Neuronal stem cell (in vitro differentiated cells): ENCODE results near the gene PNRC2.
"Not testable (repeated sequence)": the region's sequence is repeated elsewhere in the genome, so short reads cannot be mapped to it uniquely, and the experiment has no call there.

Experiments
- DNase-seq: peaks from one replicate; pipeline ENCODE4 v3.0.0-alpha.2; 2013; ENCODE audit warnings: low spot score
- H2AFZ ChIP-seq: one replicate; pipeline ENCODE4 v1.6.1; 2013; ENCODE audit warnings: mild to moderate bottlenecking, low read length, inconsistent platforms
- H2AK5ac ChIP-seq: 2 replicates; pipeline ENCODE4 v1.6.1; 2013; ENCODE audit warnings: low read depth, mild to moderate bottlenecking, inconsistent platforms, low read length, moderate library complexity, mixed read lengths
- H2BK120ac ChIP-seq: 2 replicates; pipeline ENCODE4 v1.6.1; 2013; ENCODE audit warnings: low read depth, mild to moderate bottlenecking, inconsistent platforms, low read length, moderate library complexity, mixed read lengths
- H2BK12ac ChIP-seq: one replicate; pipeline ENCODE4 v1.6.1; 2013; ENCODE audit warnings: low read length, inconsistent platforms
- H2BK15ac ChIP-seq: 2 replicates; pipeline ENCODE4 v1.6.1; 2013; ENCODE audit warnings: mild to moderate bottlenecking, low read length, inconsistent platforms, mixed read lengths
- H2BK5ac ChIP-seq: one replicate; pipeline ENCODE4 v1.6.1; 2013; ENCODE audit warnings: inconsistent platforms, mild to moderate bottlenecking, low read length, moderate library complexity
- H3K14ac ChIP-seq: one replicate; pipeline ENCODE4 v1.6.1; 2013; ENCODE audit warnings: low read length, inconsistent platforms
- H3K18ac ChIP-seq: 2 replicates; pipeline ENCODE4 v1.6.1; 2013; ENCODE audit warnings: low read length, inconsistent platforms
- H3K23ac ChIP-seq: 2 replicates; pipeline ENCODE4 v1.6.1; 2013; ENCODE audit warnings: low read depth, mild to moderate bottlenecking, mixed read lengths, low read length, inconsistent platforms; ENCODE audit not compliant: poor library complexity
- H3K27ac ChIP-seq: replicated peaks from 3 replicates; pipeline ENCODE4 v1.5.1; 2013; ENCODE audit warnings: low read length, inconsistent platforms
- H3K27me3 ChIP-seq, 3 experiments: 2 replicates each; pipeline ENCODE4 v1.6.1; 2013; ENCODE audit warnings: low read length in 3 of 3, mild to moderate bottlenecking in 2 of 3, inconsistent platforms in 1 of 3, low read depth in 1 of 3, mixed read lengths in 1 of 3, moderate library complexity in 1 of 3; ENCODE audit not compliant: control insufficient read depth in 3 of 3, insufficient read depth in 3 of 3
- H3K36me3 ChIP-seq, 2 donors: replicated peaks in 1 of 2; 2 replicates each; pipeline ENCODE4 v1.6.1; 2013; ENCODE audit warnings: low read length in 2 of 2; ENCODE audit not compliant: control insufficient read depth in 2 of 2, insufficient read depth in 2 of 2
- H3K4ac ChIP-seq: 2 replicates; pipeline ENCODE4 v1.6.1; 2013; ENCODE audit warnings: inconsistent platforms, mild to moderate bottlenecking, low read length, moderate library complexity
- H3K4me1 ChIP-seq, 2 donors: 1 replicate in 1 of 2; 2 replicates in 1 of 2; pipeline ENCODE4 v1.6.1; 2013; ENCODE audit warnings: low read length in 2 of 2, low read depth in 1 of 2; ENCODE audit not compliant: control insufficient read depth in 2 of 2, insufficient read depth in 1 of 2
- H3K4me2 ChIP-seq: one replicate; pipeline ENCODE4 v1.6.1; 2013; ENCODE audit warnings: mild to moderate bottlenecking, low read length, inconsistent platforms; ENCODE audit not compliant: insufficient read depth, poor library complexity, severe bottlenecking
- H3K4me3 ChIP-seq, 2 donors: 2 replicates each; pipeline ENCODE4 v1.5.1; 2013; ENCODE audit warnings: low read length in 2 of 2, mild to moderate bottlenecking in 2 of 2, inconsistent platforms in 1 of 2, moderate library complexity in 1 of 2
- H3K79me1 ChIP-seq: one replicate; pipeline ENCODE4 v1.6.1; 2013; ENCODE audit warnings: low read depth, mild to moderate bottlenecking, inconsistent platforms, low read length, moderate library complexity
- H3K9ac ChIP-seq: one replicate; pipeline ENCODE4 v1.6.1; 2013; ENCODE audit warnings: mild to moderate bottlenecking, low read depth, low read length, inconsistent platforms; ENCODE audit not compliant: poor library complexity
- H3K9me3 ChIP-seq, 2 donors: replicated peaks in 1 of 2; 2 replicates each; pipeline versions ENCODE3 to v1.6.1; 2013; ENCODE audit warnings: low read length in 2 of 2, mild to moderate bottlenecking in 2 of 2, inconsistent platforms in 1 of 2, low read depth in 1 of 2, mixed read lengths in 1 of 2, moderate library complexity in 1 of 2; ENCODE audit not compliant: control insufficient read depth in 2 of 2, insufficient read depth in 1 of 2
- H4K8ac ChIP-seq: one replicate; pipeline ENCODE4 v1.6.1; 2013; ENCODE audit warnings: low read depth, mild to moderate bottlenecking, inconsistent platforms, low read length, moderate library complexity
- H4K91ac ChIP-seq: one replicate; pipeline ENCODE4 v1.6.1; 2013; ENCODE audit warnings: low read length, low read depth, mild to moderate bottlenecking, inconsistent platforms; ENCODE audit not compliant: poor library complexity
- WGBS, 2 donors: extraction: QIAGEN DNeasy Blood & Tissue Kit; methylation state at CpG; one replicate each; pipeline ENCODE4 v1.1.7; 2013; ENCODE audit warnings: missing lambda C conversion rate in 2 of 2, mixed read lengths in 1 of 2; ENCODE audit not compliant: insufficient read length in 2 of 2, insufficient replicate concordance in 1 of 2; ENCODE audit errors: extremely low coverage in 2 of 2; 5-methylcytosine and 5-hydroxymethylcytosine counted together

PNRC2 gene

DNA sequence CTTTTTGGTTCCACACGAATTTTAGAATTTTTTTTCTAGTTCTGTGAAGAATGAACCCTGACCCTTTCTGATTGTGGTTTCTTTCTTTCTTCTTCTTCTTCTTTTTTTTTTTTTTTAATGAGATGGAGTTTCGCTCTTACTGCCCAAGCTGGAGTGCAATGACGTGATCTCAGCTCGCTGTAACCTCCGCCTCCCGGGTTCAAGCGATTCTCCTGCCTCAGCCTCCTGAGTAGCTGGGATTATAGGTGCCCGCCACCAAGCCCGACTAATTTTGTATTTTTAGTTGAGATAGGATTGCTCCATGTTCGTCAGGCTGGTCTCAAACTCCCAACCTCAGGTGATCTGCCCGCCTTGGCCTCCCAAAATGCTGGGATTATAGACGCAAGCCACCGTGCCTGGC is 32.4 kb downstream of the PNRC2 start:
- no CpG with 5 or more reads among the region's 13 CpGs for WGBS, 2 donors
- not testable (repeated sequence) for H3K4ac ChIP-seq, H4K91ac ChIP-seq, H2BK5ac ChIP-seq, H3K14ac ChIP-seq, H3K79me1 ChIP-seq, H3K9me3 ChIP-seq, H3K27ac ChIP-seq, H3K27me3 ChIP-seq, H2BK15ac ChIP-seq, DNase-seq, H3K4me3 ChIP-seq, H3K36me3 ChIP-seq, H3K4me2 ChIP-seq, H2BK12ac ChIP-seq, H3K18ac ChIP-seq, H3K4me1 ChIP-seq, H4K8ac ChIP-seq, H2BK120ac ChIP-seq, H2AK5ac ChIP-seq, H3K9ac ChIP-seq, H3K23ac ChIP-seq, H2AFZ ChIP-seq

DNA sequence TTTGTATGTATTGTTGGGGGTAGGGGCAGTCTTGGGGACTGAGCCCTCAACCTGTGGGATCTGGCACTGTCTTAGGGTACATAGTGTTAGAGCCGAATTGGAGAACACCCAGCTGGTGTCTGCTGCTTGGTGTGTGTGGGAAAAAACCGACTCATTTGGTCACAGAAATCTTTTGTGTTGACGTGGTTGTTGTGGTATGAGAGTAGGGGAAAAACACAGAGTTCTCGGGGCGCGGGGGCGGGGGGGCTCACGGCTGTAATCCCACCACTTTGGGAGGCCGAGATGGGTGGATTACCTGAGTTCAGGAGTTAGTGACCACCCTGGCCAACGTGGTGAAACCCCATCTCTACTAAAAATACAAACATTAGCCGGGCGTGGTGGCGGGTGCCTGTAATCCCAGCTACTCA is 35.8 kb downstream of the PNRC2 start:
- Histone ChIP-seq H3K27me3 (no peaks in the 10 kb centered on the region), H3K79me1 (no peaks in the 10 kb centered on the region), H4K8ac (no peak overlapping the region), H3K36me3 (no peaks in the 10 kb centered on the region), H3K14ac (no peak overlapping the region), H2AFZ (no peak overlapping the region), H2BK5ac (no peak overlapping the region), H3K18ac (no peak overlapping the region), H3K27ac (no peak overlapping the region), H3K23ac (no peak overlapping the region), H3K4ac (no peak overlapping the region), H3K4me1 (no peaks in the 10 kb centered on the region), H3K9ac (no peak overlapping the region), H2BK120ac (no peak overlapping the region), H3K4me2 (no peak overlapping the region), H2AK5ac (no peak overlapping the region), H3K4me3 (no peak overlapping the region), H4K91ac (no peak overlapping the region), H2BK15ac (no peak overlapping the region), H2BK12ac (no peak overlapping the region), H3K9me3 (no peaks in the 10 kb centered on the region)
- WGBS, 2 donors, result no CpG with 5 or more reads among the region's 13 CpGs
- DNase-seq, result no peak

DNA sequence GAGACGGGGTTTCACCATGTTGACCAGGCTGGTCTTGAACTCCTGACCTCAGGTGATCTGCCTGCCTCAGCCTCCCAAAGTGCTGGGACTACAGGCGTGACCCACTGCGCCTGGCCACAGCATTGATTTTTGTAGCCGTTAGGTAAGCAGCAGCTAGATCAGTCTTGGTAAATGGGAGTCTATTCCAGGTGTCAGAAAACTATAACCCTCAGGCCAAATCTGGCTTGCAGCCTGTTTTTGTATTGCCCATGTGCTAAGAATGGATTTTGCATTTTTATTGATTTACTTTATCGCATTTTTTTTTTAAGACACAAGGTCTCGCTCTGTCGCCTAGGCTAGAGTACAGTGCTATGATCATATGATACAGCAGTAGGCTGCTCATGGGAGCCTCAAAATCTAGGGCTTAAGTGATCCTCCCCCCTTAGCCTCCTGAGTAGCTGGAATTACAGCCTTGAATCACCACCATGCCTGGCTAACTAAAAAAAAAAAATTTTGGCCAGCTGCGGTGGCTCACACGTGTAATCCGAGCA is 37.1 kb downstream of the PNRC2 start:
- Histone ChIP-seq H3K27me3 (no peaks in the 10 kb centered on the region), H3K9me3 (no peaks in the 10 kb centered on the region), H3K27ac (no peak overlapping the region), H2BK15ac (no peak overlapping the region), H3K14ac (no peak overlapping the region), H4K8ac (no peak overlapping the region), H3K18ac (no peak overlapping the region), H2BK120ac (no peak overlapping the region), H3K79me1 (no peaks in the 10 kb centered on the region), H2AK5ac (no peak overlapping the region), H2BK12ac (no peak overlapping the region), H4K91ac (no peak overlapping the region), H2BK5ac (no peak overlapping the region), H3K36me3 (no peaks in the 10 kb centered on the region), H3K4me2 (no peak overlapping the region), H3K9ac (no peak overlapping the region), H3K23ac (no peak overlapping the region), H2AFZ (no peak overlapping the region), H3K4me3 (no peak overlapping the region), H3K4me1 (no peaks in the 10 kb centered on the region), H3K4ac (no peak overlapping the region)
- DNase-seq, result no peak
- no CpG with 5 or more reads among the region's 10 CpGs for WGBS, 2 donors

DNA sequence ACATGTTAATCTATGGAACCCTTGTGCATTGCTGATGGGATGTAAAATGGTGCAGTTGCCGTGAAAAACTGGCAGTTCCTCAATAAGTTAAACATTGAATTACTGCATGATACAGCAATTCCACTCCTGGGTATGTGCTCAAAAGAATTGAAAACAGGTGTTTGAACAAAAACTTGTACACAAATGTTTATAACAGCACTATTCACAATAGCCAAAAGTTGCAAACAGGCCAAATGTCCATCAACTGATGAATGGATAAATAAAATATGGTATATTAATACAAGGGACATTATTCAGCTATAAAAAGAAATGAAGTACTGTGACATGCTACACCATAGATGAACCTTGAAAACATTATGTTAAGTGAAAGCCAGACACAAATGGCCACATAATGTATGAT is 38.2 kb downstream of the PNRC2 start:
- H2BK120ac ChIP-seq, result no peak overlapping the region
- no CpG with 5 or more reads among the region's 1 CpG for WGBS, 2 donors
- H3K23ac ChIP-seq, result no peak overlapping the region
- no peak overlapping the region for H2AK5ac ChIP-seq
- no peak overlapping the region for H4K8ac ChIP-seq
- DNase-seq, result no peak
- H3K36me3 ChIP-seq, result no peaks in the 10 kb centered on the region
- no peak overlapping the region for H3K4ac ChIP-seq
- no peak overlapping the region for H2AFZ ChIP-seq
- H3K4me1 ChIP-seq, result no peaks in the 10 kb centered on the region
- H3K79me1 ChIP-seq, result no peaks in the 10 kb centered on the region
- H3K27ac ChIP-seq, result no peak overlapping the region
- no peak overlapping the region for H3K9ac ChIP-seq
- H2BK15ac ChIP-seq, result no peak overlapping the region
- H2BK12ac ChIP-seq, result no peak overlapping the region
- no peak overlapping the region for H4K91ac ChIP-seq
- H2BK5ac ChIP-seq, result no peak overlapping the region
- no peak overlapping the region for H3K18ac ChIP-seq
- no peak overlapping the region for H3K14ac ChIP-seq
- no peak overlapping the region for H3K4me2 ChIP-seq
- H3K27me3 ChIP-seq, result no peaks in the 10 kb centered on the region
- no peaks in the 10 kb centered on the region for H3K9me3 ChIP-seq
- no peak overlapping the region for H3K4me3 ChIP-seq
